Measurements from ENCODE around the gene FASTK.
A peak's percentile ranks its signal among the peaks of the same experiment; 100 is the strongest.

The FASTK gene

DNA sequence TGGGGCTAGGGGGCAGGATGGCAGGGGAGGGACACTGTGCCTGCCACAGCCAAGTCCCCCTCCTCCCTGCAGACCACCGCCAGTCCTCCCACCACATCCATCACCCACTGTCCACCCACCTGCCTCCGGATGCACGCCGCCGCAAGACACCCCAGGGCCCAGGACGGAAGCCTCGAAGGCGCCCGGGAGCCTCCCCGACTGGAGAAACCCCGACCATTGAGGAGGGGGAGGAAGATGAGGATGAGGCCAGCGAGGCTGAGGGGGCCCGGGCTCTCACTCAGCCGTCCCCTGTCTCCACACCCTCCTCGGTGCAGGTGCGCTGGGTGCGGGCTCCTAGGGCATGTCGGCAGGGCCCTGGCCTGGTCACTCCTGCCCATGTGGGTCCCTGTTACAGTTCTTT is 16.2 kb downstream of the FASTK start:
- no peak for DNase-seq (ENCODE audit: low read depth, low spot score)

DNA sequence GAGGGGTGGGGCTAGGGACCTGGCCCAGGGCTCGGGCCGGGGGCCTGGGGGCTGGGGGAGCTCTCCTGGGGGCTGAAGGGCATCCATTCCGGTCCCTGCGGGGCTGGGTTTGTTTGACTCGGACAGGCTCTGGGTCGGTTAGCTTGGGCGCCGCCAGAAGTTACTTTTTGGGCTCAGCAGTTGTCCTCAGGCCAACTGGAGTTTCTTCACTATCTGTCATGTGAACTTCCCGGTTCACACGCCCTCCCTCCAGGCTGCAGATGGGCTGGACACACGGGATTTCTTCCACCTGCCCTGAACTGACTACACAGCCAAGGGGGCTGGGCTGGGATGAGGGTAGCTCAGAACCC is 17.4 kb downstream of the FASTK start:
- no peak for DNase-seq (ENCODE audit: low read depth, low spot score)

DNA sequence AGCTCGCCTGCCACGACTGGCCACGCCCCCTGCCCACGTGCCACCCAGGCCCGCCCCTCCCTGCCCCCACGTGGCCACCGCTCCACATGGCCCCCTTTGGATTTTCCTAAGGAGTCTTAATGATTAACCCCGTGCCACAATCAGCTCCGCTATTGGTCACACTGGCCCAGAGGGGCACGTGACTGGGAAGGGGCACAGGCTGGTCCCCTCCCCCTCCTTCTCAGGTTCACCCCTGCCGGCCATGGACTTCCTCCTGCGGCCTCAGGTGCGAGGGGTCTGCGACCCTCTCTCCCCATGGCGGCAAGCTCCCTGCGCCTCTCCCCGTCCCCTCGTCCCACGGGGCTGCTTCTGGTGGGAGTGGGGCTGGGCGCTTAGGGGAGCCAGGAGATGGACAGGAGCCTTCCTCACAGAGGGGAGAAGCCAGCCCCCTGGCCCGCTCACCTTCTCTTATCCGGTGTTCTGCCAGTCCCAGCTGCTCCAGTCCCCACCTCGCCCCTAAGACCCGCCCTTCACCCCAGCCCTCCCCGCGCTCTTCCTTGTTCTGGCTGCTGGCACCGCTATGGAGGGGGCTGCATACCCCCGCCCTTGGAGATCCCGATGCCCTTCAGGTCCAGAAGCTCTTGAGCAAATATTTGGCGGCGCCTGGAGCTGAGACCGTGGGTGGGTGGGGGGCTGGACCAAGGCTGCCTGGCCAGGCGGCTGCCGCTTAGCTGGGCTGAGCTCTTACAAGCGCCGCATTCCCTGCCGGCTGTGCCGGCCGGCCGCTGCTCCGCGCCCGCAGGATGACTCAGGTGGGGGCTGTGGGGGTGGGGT is 18.0 kb downstream of the FASTK start:
- peak; percentile 90 for DNase-seq (ENCODE audit: low read depth, low spot score)

DNA sequence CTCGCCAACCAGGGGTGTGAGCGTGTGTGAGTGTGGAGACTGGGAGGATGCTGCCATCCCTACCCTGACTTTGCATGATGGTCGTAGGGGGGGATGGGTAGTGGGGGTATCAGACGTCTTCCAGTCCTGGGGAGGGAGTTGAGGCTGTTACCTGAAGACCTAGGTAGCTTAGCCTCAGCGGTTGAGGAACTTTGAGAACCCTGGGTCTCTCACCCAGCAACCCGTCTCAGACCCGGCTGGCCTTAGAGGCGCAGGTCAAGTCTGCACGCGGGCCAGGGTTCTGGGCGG is 18.6 kb downstream of the FASTK start:
- no peak for DNase-seq (ENCODE audit: low read depth, low spot score)

DNA sequence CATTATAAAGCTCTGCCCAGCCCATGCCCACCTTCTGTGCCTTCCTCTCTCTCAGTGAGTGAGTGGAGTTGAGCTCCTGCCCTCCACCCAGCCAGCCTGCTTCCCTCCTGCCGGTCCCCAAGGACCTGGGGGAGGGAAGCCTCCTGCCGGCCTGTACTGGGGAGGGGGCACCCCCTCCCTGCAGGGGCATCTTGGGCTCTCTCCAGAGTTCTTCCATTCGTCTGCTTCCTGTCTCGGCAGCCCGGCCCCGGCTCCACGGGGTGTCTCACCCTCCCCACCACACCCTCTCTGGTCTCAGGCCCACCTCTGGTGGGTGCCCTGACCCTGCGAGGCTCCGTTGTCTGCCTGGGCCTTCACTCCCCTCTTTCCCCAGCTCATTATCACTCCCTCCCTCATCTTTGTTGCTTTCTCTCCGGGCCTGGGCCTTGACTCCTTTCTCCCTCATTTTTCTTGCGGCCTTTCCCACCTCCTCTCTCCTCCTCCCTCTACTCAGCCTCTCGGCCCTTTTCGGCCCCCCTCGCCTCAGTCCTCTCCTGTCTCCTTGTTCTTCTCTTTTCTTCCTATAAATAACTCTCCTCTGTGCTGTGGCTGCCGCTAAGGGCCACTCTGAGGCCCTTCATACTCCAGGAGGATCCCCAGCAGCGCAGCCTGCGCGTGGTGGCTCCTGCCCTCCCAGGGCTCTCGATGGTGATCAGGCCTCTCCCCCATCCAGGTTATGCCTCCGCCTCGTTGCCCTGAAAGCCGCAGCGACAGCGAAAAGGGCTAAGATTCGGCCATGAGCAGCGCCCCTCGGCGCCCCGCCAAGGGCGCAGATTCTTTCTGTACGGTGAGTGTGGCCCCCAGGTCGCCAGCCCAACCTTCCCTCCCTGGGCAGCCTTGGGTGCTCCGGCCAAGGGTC is 19.1 kb downstream of the FASTK start:
- peak; percentile 34 for DNase-seq (ENCODE audit: low read depth, low spot score)

DNA sequence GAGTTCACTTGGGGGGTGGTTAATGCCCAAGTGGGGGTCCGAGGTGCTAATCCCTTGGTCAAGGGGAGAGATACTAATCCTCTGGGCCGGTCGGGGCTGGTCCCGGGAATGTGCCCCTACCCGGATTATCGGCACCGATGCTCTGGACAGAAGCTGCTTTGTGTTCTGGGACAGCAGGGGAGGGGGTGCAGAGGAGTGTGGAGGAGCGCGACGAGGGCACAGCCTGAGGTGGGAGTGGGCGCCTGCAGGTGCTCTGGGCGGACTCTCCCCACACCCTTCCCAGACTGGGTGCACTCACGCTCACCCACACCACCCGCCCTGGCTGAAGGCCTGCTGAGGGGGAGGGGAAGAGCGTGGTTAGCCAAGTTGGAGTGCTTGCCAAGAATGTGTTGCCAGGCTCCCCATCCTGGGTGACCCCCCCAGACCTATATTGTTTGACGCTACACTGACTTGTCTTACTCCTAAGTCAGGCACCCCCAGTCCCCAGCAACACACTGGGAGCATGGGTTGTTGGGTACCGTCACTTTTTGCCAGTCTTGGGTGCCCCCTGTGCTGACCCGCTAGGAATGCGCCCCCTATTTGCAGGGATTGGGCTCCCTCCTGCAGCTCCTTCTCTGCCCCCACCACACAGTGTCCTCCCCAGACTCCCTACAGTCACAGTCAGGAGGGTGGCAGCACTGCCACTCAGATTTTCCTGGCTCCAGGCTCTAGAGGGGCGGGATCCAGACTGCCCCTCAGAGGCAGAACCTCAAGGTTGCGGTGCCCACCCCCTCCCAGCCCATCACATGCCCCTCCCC is 20.0 kb downstream of the FASTK start:
- DNase-seq (ENCODE audit: low read depth, low spot score), result peak; percentile 68

DNA sequence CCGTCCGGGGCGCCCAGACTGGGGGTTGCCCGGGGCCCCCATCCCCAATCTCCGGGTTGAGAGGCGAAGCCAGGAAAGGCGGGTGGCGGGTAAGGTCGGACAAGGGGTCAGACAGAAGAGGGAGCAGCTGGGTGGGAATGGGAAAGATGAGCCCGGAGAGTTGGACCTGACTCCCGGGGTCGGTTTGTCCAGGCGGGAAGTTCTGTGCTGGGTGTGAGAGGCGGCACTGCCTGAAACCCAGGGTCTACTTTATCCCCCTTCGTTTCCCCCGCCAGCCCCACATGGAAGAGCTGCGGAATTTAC is 20.5 kb downstream of the FASTK start:
- no peak for DNase-seq (ENCODE audit: low read depth, low spot score)

DNA sequence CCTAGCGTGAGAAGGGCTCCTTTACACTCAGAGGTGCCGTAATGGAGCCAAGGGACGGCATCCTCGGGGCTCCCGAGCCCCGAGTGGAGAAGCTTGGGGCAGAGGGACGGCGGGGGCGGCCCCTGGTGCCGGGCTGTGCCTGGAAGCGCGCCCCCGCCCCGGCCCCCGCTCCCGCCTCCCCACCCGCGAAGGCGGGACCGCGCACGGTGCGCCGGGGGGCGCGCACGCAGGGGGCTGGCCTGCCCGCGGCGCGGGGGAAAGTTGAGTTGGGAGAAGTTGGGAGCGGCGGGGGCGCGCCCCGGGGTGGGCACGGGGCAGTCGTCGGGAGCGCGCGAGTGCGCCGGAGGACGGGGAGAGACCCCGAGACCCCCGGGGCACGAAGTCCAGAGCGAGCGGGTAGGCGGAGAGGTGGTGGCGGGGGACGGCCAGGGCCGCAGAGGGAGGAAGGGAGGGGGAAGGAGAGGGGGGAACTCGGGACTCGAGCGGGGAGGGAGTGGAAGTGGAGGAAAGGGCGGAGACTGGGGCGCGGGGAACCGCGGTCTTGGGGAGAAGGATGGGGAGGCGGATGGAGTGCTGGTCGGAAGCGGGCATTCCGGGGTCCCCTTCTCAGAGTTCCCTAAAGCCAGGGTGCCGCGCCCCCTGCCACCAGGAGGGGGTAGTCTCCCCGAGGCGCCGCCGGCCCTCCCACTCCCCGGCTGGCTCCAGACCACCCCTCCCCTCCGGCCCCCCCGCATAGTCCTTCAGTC is 21.1 kb downstream of the FASTK start, which contains the start of gene SLC4A2:
Gene SLC4A2 (plus strand): TSS at position 223 of the 746 bp plus-strand sequence. CDS start 2,399 bp downstream, outside the sequence.
- peak; percentile 93 for DNase-seq (ENCODE audit: low read depth, low spot score)

DNA sequence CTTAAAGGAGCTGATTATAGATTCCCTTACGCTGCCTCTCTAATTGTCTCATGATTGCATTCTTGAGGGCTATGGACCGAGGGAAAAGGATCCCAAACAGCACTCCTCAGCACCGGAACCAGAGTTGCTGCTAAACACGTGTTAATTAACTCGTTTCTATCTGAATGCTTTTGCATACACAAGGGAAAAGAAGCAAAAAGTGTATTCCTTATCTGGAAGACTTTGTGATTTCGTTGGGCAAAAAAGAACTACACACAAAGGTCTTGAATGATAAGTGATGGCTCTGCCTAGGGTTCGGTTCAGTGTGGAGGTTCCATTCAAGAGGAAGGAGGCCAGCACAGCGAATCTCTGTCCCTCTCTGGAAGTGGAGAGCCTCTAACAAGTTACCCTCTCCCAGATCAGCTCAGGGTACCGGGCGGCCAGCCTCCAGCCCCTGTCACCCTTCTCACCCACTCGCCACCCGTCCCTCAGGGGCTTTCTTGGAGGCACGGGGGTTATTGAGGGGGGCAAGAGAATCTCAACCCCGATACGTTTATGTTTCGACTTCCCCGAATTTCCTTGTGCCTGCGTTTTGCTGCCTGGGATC is 21.7 kb downstream of the FASTK start:
- peak; percentile 52 for DNase-seq (ENCODE audit: low read depth, low spot score)

DNA sequence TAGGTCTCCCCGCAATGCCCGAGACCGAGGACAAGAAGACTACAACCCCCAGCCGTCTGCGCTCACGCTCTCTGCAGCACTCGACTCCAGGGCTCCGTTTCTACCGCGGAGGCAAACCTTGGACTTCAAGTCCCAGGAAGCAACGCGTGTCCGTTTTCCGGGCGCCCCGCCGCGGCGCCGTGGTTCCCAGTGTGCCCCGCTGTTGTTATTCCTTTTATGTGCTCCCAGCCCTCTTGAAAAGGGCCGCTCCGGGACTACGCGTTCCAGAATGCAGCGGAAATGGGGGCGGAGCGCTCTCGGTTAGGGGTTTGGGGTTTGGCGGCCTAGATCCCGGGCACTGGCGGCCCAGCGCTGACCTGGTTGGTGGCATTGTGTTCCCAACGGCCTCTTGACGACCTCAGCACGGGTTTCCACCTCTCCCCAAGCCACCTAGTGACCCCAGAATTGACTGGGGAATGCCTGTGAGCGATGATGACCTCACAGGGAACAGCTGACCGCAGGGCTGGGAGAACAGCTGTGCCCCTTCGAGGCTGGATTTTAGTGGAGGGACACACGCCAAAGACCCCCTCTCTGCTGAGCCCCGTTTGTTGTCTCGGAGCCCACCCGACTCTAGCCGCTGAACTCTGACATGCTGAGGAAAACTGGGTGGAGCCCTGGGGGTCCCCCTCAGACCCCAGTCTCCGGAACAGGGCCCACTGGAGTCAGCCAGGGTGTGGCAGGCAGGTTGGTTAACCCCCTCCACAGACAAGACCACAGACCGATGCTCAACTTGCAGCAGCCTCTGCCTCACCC is 22.4 kb downstream of the FASTK start:
- DNase-seq (ENCODE audit: low read depth, low spot score), result peak; percentile 100

DNA sequence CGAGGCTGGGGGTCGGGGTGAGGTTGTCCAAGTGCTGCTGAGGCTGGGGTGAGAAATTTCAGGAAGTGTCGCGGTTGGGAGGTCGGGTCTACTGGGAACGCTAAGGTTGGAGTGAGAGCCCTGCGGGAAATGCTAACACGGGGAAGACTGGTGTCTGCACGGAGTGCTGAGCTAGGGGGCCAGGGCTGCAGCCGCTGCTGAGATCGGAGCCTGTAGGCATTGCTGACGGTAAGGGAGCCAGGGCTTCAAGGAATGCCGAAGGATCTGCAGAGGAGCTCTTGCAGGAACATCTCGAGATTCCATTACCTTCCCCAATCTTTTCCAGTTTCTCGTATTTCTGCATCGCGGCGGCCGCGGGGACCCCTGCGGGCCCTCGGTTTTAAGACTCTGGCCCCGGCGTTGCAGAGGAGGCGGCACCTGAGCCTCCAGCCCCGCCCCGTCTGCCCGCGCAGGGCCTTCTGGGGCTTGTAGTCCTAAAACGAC is 23.1 kb downstream of the FASTK start, which contains the start of gene CDK5:
Gene CDK5 (minus strand): TSS at position 392 of the 483 bp plus-strand sequence. CDS start 49 bp downstream, at position 343.
- no peak for DNase-seq (ENCODE audit: low read depth, low spot score)

DNA sequence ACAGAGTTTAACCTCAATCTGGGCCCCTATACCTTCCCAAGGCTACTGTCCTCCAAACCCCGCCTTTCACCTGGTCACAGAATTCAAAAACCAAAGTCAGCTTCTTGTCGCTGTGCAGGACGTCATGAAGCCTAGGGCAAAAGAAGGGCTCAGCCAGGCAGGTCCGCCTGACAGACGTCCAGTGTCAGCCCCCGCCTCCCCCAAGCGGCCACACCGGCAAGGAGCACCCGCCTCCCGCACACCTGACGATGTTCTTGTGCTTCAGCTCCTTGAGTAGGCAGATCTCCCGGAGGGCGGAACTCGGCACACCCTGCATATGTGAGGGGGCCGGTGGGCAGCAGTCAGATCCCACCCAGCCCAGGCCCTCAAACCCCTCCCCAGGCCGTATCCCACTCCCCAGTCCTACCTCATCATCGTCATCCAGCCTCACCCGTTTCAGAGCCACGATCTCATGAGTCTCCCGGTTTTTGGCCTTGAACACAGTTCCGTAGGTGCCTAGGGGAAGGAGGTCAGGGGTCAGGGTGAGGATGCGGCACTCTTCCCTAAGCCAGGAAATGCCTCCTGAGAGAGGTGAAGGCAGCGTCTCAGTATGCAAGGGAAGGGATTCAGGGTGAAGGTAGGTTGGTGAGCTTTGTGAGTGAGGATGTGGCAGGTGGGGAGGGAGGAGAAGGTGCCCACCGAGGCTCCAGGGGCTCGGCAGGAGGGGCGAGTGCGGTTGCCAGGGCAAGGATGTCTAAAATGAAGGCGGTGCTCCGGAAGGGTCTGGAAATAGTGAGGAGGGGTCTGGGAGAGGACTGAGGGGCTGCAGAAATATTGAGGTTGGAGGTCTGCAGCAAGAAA is 23.7 kb downstream of the FASTK start:
- no peak for DNase-seq (ENCODE audit: low read depth, low spot score)

DNA sequence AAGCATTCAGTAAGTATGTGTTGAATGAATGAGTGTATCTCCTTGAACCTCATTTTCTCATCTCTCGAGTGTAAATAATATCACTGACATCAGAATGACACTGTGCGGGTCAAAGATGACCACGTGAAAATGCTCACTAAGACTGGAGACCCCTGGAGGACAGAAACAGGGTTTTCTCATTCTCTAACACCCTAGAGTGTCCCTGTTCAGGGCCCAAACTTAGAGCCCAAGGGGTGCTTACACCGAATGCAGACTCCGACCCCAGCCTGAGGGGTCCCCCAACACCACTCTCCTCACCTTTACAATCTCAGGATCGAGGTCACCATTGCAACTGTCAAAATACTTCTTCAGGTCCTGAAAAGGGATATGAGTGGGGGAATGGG is 24.3 kb downstream of the FASTK start:
- DNase-seq (ENCODE audit: low read depth, low spot score), result no peak

DNA sequence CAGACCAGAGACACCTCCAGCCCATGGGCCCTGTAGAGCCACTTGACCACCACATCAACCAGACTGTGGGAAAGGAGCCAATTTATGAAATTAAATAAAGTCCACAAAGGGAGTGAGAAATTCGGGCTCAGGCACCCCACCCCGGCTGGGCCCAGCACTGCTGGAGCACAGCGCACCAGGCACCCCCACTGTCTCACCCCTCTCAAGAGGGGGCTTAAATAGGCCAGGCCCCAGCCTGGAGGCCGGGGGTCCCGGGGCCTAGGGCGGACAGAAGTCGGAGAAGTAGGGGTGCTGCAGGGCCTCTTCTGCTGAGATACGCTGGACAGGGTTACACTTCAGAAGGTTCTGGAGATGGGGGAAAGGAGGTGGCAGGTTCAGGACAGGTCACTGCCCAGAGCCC is 26.9 kb downstream of the FASTK start:
- no peak for DNase-seq (ENCODE audit: low read depth, low spot score)

DNA sequence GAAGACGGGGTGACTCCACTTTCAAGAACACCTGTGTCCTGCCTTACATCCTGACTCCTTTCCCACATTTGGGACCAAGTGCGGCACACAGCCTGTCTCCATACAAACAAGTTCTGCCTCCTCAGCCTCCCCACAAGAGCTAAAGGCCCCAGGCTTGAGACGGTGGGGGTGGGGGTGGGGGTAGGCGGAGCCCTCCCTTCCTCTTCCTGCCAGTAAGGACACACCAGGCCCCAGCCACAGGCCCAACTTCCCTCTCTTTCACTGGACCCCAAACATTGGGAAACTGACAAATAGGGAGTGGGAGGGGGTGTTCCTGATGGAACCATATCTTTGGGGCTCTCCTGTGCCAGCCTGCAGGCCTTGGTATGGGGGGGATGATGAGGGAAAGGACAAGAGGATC is 27.5 kb downstream of the FASTK start:
- DNase-seq (ENCODE audit: low read depth, low spot score), result no peak

DNA sequence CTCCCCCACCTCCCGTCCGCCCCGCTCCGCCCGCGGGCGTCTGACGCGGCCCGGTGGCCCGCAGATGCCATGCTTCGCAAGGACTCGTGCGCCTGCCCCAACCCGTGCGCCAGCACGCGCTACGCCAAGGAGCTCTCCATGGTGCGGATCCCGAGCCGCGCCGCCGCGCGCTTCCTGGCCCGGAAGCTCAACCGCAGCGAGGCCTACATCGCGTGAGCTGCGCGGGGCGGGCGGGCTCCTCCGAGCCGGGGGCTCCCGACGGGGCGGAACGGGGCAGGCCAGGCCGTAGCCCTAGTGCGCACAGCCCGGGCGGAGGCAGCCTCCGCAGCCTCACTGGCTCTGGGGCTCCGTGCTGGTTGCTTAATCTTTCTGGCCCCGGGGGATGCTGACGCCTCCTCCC is 29.5 kb downstream of the FASTK start:
- peak; percentile 91 for DNase-seq (ENCODE audit: low read depth, low spot score)

DNA sequence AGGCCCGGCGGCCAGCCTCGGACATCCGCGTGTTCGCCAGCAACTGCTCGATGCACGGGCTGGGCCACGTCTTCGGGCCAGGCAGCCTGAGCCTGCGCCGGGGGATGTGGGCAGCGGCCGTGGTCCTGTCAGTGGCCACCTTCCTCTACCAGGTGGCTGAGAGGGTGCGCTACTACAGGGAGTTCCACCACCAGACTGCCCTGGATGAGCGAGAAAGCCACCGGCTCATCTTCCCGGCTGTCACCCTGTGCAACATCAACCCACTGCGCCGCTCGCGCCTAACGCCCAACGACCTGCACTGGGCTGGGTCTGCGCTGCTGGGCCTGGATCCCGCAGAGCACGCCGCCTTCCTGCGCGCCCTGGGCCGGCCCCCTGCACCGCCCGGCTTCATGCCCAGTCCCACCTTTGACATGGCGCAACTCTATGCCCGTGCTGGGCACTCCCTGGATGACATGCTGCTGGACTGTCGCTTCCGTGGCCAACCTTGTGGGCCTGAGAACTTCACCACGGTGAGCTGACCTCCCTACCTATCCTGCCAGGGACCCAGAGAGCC is 31.6 kb downstream of the FASTK start:
- DNase-seq (ENCODE audit: low read depth, low spot score), result no peak

DNA sequence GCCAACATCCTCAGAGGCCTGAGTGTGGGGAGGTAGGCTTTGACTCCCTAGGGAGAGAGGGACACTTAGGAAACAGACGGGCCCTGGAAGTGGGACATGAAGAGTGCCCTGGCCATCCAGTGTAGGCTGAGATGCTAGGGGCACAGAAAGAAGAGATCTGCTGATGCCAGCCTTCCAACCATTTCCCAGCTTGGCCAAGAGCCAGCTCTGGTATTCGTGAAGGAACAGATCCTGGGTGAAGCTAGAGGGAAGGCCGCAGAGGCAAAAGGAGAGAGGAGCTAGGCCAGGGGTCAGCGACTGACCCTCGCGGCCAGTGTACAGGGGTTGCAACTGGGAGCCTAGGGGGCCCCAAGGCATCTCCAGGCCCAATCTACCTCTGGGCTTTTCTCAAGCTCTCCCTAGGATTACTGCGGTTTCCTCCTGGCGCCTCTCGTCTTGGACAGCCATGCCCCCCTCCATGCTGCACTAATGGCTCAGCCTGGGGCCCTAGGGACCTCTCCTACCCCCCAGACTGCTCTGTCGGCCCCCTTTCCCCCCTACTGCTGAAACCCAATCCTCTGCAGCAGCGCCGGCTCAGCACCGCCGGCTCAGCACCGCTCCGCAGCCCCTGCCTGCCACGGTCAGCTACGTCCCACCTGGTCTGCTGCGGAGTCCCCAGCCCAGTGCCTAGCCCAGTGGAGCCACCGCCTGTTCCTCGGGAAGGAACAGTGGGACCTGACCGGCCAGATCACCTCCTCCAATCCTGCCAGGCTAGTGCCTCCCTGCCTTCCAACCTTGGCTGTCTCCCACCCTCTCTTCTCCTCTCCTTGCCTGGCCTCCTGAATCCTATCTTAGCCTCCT is 32.4 kb downstream of the FASTK start, which contains the start of gene ASIC3:
Gene ASIC3 (plus strand): TSS at position 556 of the 840 bp plus-strand sequence. CDS start 355 bp downstream, outside the sequence.
- no peak for DNase-seq (ENCODE audit: low read depth, low spot score)

All from astrocyte of the hippocampus (primary cell).